ENCODE measurements around the gene CLCN7.
"Not testable (repeated sequence)": the region's sequence is repeated elsewhere in the genome, so short reads cannot be mapped to it uniquely, and the experiment has no call there.

- TF ChIP-seq CTCF, POLR2A (IDR thresholded peaks at IDR 0.05): not testable (repeated sequence)
Measured at GRCh38 chr16:1469141-1469540, 5.7 kb downstream of the CLCN7 start.

All from stomach (tissue), 4 donors.